NCI-H1694 (cell line): Measurements from ENCODE around the gene SUCLG2.

ENCODE experiments used
- DNase-seq: peaks from one replicate; lab custom pipeline; 2025; lab: John Stamatoyannopoulos, UW

The SUCLG2 gene, protein sequence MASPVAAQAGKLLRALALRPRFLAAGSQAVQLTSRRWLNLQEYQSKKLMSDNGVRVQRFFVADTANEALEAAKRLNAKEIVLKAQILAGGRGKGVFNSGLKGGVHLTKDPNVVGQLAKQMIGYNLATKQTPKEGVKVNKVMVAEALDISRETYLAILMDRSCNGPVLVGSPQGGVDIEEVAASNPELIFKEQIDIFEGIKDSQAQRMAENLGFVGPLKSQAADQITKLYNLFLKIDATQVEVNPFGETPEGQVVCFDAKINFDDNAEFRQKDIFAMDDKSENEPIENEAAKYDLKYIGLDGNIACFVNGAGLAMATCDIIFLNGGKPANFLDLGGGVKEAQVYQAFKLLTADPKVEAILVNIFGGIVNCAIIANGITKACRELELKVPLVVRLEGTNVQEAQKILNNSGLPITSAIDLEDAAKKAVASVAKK

GRCh38 chr3:67654099-67654843, at the start of gene SUCLG2:
Gene SUCLG2 (minus strand): TSS chr3:67654612. CDS start chr3:67654586, 26 bp downstream.
- no peak for DNase-seq

GRCh38 chr3:67700596-67700995, 46.2 kb upstream of the SUCLG2 start:
- DNase-seq: no peak

- no peak for DNase-seq
These were observed 45.5 kb upstream of the SUCLG2 start for GRCh38 chr3:67699882-67700281.

GRCh38 chr3:67692621-67693020, 38.2 kb upstream of the SUCLG2 start:
- DNase-seq: no peak

DNA sequence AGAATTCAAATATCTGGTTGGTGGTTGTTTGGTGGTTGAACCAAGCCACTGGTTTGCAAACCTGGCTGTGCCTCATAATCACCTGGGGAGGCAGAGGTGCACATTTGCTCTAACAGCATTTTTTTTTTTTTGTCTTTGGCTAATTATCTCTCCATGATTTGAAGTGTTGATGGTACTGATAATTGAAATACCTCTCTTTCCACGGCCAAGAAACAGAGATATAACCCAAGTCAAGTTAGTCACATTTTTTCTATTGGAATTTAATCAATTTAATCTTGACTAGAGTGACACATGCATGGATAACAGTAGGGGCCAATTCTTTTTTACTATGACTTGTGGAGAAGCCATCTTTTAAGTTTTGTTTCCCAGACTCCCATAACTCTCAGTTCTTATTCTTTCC, 37.5 kb upstream of the SUCLG2 start:
- DNase-seq: no peak

DNA sequence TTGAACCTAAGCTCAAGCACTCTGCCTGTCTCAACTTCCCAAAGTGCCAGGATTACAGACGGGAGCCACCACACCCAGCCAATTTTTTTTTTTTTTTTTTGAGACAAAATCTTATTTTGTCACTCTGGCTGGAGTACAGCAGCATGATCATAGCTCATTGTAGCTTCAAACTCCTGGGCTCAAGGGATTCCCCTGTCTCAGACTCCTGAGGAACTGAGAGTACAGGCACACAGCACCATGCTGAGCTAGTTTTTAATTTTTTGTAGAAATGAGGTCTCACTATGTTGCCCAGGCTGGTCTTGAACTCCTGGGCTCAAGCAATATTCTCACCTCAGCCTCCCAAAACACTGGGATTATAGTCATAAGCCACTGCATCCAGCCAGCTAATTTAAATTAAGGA, 36.8 kb upstream of the SUCLG2 start:
- DNase-seq: no peak

DNA sequence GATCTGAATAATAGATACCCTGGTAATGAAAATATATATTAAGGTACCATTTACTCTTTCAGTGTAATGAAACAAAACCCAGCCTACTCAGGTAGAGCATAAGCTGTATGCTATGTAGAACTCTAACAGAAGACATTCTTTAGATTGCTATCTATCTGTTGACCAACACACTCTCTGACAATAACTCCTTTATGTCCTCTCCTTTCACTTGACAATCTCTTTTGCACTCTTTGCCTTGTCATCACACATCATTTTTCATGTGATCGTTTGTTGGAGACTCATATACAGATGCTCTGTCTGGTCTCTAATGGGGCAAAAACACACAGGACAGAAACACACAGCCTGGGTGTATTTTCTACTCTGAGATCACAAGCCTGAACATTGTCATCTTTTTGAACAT, 35.4 kb upstream of the SUCLG2 start:
- no peak for DNase-seq

- no peak for DNase-seq
These were observed 33.8 kb upstream of the SUCLG2 start for GRCh38 chr3:67688231-67688630.

DNA sequence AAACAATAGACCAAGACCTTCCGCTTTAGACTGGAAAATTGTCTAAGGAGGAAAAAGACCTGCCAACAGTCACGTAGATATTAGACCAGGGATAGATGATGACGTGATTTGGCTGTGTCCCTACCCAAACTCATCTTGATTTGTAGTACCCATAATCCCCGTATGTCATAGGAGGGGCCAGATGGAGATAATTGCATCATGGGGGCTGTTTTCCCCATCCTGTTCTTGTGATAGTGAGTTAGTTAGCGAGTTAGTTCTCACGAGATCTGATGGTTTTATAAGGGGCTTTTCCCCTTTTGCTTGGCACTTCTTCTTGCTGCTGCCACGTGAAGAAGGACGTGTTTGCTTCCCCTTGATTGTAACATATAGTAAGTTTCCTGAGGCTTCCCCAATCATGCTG, 31.7 kb upstream of the SUCLG2 start:
- DNase-seq: no peak

DNA sequence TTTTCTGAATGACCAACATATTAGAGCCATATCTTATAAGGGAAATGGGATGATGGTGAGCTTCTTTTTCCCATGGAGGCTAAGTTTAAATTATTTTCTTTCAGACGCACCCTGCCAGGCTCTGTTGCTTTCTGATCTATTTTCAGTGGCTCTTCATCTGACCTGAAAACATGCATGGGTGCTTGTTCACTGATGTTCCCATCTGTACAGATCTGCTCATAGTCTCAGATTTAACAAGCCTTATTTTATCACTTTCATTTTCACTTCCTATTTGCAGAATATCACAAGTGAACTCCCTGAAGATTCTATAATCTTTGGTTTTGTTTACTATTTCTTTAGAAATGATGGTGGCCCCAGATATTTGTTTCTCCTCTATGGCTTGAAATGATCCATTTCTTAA, 31.1 kb upstream of the SUCLG2 start:
- DNase-seq: no peak

- DNase-seq: no peak
These were observed 29.8 kb upstream of the SUCLG2 start for GRCh38 chr3:67684211-67684610.

- no peak for DNase-seq
These were observed 29.1 kb upstream of the SUCLG2 start for GRCh38 chr3:67683522-67683921.

DNA sequence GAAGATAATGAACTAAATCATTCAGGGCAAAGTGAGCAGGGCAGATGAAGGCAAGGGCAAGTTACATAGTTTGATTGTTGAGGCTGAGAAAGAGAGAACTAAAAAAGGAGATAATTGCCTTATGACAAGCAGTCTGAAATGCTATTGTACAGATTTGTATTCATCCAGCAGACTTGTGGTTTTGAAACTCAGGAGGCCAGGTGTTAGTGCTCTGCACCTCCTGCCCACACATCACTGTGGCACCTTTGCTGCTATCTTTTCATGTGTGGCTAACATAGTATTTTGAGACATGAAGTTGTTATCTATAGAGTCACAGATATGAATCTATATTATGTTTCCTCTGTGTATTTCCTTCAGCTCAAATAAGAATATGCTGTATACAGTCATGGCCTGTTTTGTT, 24.3 kb upstream of the SUCLG2 start:
- DNase-seq: no peak

DNA sequence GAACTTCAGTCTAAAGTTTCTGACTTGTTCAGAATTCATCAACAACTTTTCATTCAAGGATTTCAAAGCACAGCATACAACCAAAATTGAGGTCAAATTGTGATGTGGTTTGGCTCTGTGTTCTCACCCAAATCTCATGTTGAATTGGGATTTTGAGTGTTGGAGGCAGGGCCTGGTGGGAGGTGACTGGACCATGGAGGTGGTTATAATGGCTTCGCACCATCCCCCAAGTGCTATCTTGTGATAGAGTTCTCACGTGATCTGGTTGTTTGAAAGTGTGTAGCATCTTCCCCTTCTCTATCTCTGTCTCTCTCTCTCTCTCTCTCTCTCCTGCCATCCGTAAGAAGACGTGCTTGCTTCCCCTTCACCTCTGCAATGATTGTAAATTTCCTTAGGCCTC, 19.6 kb upstream of the SUCLG2 start:
- DNase-seq: no peak

GRCh38 chr3:67662733-67663132, 8.3 kb upstream of the SUCLG2 start:
- no peak for DNase-seq

DNA sequence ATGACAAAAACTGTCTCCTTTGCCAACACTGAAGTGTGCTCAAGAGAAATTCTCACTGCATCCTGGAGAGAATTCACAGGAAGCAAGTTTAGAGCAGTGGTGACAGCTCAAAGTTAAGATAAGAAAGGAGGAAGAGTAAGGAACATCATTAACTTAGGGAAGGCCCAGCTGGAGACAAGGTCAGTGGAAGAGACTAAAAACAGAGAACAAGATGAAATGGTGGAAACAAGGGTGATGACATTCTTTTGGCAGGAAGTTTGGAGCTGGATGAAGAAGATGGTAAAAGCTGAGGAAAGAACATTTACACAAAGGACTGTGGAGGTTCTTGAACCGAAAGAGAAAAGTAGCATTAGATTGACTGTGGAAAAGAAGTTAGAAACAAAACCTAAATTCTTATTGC, 6.7 kb upstream of the SUCLG2 start:
- DNase-seq: no peak

GRCh38 chr3:67657192-67657591, 2.8 kb upstream of the SUCLG2 start:
- DNase-seq: no peak

DNA sequence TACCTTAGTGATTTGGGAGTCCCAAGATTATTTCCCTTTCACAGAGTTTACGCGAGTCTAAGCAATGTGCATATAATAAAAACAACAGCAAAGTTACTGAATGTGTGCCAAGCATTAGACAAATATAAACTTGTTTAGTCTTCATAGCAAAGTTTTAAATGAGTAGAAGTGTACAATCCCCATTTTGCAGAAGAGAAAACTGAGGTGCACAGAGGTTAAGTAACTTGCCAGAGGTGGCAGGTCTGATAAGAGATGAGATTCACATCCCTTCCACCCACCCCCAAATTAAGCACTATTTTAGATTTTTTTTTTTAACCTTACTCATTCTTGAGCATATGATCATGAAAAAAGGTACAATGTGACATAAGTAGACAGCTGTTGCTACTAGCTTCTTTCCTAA, 2.2 kb upstream of the SUCLG2 start:
- no peak for DNase-seq

GRCh38 chr3:67655364-67656121, 1.1 kb upstream of the SUCLG2 start:
- DNase-seq: no peak

DNA sequence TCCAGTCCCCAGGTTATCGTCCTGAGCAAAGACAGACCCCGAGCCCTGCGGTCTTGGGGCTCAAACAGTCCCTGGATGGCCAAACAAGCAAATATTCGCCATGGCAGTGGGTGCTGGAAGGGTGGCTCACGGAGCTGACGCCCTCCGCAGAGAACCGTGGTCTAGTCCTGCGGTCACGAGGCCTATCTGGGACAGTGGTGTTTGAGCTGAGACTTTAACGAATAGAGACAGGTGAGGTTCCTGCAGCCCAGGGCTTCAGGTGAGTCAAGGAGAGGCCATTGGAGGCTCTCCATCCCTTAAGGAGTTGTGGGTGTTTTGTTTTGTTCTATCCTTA, 399 bp upstream of the SUCLG2 start:
- DNase-seq: no peak

- no peak for DNase-seq
These were observed 850 bp downstream of the SUCLG2 start for GRCh38 chr3:67653425-67654098.

DNA sequence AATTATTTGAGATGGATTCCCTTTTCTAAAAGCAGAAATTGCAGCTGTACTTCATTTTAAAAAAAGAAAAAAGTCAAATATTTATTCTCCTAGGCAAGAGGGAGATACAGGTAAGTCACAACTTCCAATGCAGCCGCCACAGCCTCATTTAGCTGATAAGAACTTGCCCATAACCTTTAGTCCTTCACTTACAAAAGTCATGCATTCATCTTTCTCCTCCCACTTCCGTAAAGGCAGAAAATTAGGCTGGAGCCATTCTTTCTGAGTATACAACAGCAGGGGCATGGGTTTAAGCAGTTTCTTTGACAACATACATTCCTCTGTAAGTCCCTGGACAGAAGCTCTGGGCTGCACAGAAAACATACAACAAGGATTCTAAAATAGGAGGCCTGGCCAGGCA, 4.3 kb downstream of the SUCLG2 start:
- DNase-seq: no peak
